HG03442 (cell line): ENCODE data around the gene ADAMTS18.
A peak's percentile ranks its signal among the peaks of the same experiment; 100 is the strongest.
"Not testable (repeated sequence)": the region's sequence is repeated elsewhere in the genome, so short reads cannot be mapped to it uniquely, and the experiment has no call there.

ENCODE experiments used
- ATAC-seq: cut with Tn5 transposase; IDR thresholded peaks from one replicate; pipeline ENCODE4 v1.9.1; 2021; ENCODE audit warnings: mild to moderate bottlenecking, moderate library complexity; ENCODE audit not compliant: unreplicated experiment

Gene ADAMTS18

DNA sequence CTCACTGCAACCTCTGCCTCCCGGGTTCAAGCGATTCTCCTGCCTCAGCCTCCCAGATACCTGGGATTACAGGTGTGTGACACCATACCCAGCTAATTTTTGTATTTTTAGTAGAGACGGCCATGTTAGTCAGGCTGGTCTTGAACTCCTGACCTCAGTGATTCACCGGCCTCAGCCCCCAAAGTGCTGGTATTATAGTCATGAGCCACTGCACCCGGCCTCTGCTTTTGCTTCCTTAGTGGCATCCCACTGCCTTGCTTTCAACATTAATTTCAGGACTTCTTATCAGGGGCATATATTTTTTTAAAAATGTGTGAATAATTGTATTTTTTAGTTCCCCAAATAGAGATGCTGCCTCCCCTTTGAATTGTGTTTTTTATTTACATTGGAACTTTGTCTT lies 136.8 kb downstream of the ADAMTS18 start:
- ATAC-seq: no peak

DNA sequence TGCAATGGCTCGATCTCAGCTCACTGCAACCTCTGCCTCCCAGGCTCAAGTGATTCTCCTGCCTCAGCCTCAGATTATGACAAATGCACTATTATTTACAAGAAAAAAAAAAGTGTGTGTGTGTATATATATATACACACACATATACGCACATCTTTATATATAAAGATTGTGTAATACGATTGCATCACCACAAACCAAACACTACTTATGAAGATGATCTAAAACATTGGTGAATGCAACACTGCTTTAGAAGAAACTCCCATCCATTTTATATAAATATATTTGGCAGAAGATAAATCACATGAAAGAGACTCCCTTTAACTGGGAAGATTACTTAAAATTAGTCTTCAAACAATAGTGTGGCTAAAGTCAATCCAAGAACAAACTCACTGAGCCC lies 138.9 kb downstream of the ADAMTS18 start:
- ATAC-seq: no peak

DNA sequence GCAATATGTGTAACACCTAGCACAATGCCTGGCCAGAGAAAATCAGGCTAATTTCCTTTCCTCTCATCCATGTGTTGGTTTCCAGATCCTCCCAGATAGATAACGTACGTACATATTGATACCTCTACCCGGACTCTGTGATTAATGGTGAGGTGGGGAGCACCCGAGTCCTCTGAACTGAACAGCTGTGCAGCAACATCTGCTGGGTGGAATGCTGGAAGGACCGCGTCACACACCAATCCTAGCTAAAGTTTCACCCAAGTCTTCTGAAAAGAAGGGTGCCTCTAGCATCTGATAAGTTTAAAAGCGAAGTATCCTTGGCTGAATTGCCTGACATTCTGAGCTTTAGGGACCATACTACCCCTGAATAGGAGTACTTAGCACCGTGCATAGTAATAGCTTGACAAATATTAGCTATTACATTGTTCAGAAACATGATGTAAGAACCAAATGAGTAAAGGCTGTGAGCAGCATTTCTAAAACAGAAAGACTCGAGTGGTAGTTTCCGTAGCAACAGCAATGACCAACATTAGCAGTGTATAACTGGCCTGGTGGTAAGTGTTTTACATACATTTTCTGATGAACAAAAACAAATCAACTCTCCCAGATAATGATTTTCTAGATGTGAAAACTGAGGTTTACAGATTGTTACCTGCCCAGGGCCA lies 144.3 kb downstream of the ADAMTS18 start:
- no peak for ATAC-seq

DNA sequence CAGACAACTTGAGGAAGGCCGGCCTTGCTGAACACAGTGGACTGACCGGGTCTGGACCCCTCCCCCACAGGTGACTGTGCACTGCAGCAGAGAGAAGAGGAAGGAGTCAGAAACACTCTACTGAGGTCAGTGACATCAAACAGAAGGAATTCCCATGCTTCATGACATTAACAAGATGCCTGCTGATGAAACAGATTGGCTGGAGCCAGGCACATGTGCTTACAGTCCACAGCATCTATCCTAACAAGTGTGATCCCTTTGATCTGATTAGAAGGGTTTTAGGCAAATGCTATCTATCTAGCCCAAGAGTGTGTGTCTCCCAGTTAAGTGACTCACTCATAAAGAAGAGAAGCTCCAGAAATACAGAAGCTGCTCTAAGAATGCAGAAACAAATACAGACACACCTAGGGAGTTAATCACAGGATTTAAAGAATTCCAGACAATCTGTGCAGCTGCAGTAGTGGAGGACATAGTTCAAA lies 145.5 kb downstream of the ADAMTS18 start:
- ATAC-seq: no peak

DNA sequence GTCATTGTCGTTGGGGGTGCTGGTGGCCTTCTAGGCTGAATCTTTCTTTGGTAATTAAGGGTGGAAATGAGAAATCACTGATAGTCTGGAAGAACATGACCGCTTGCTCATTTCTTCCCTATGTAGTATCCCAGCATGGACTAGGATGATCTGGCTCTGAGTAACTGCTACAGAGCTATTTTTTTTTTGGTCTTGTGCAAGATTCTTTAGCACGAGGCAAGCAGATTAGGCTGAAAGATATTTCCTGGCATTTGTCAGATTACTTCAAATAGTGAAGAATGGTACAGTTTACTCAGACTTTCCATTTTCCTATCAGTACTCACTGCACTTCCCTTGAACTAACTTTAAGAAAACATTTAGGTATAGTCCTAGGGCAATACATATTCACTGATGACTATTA lies 146.6 kb downstream of the ADAMTS18 start:
- no peak for ATAC-seq

GRCh38 chr16:77285676-77286075 lies 149.2 kb downstream of the ADAMTS18 start:
- ATAC-seq: no peak

- ATAC-seq: no peak
Observed at GRCh38 chr16:77282345-77282744, 152.5 kb downstream of the ADAMTS18 start.

DNA sequence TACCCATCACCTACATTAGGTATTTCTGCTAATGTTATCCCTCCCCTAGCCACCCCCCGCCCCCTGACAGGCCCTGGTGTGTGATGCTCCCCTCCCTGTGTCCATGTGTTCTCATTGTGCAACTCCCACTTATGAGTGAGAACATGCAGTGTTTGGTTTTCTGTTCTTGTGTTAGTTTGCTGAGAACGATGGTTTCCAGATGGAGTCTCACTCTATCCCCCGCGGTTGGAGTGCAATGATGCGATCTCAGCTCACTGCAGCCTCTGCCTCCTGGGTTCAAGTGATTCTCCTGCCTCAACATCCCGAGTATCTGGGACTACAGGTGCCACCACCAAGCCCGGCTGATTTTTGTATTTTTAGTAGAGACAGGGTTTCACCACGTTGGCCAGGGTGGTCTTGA lies 155.5 kb downstream of the ADAMTS18 start:
- ATAC-seq: not testable (repeated sequence)

GRCh38 chr16:77277571-77277970 lies 157.3 kb downstream of the ADAMTS18 start:
- no peak for ATAC-seq

GRCh38 chr16:77277141-77277540 lies 157.7 kb downstream of the ADAMTS18 start:
- ATAC-seq: no peak

DNA sequence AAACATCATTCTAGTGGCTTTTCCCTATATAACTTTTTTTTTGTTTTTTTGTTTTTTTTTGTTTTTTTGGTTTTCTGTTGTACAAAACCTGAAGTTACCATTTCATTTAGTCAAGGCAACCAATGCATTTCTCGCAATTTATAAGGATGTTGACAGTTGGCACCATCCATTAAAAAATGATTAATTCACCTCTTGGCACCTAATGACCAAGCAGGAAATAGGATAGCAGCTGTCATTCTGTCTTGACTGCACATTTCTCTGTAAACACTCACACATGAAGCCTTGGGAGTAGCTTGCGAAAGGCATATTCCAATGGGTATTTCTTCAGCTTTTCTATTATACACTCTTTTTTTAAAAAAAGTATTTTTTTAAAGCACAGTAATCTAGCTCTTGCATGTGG lies 158.2 kb downstream of the ADAMTS18 start:
- ATAC-seq: no peak

- ATAC-seq: not testable (repeated sequence)
Observed at GRCh38 chr16:77275303-77275702, 159.5 kb downstream of the ADAMTS18 start.

- no peak for ATAC-seq
Observed at GRCh38 chr16:77273815-77274214, 161.0 kb downstream of the ADAMTS18 start.

GRCh38 chr16:77271532-77272426 lies 163.1 kb downstream of the ADAMTS18 start:
- no peak for ATAC-seq

DNA sequence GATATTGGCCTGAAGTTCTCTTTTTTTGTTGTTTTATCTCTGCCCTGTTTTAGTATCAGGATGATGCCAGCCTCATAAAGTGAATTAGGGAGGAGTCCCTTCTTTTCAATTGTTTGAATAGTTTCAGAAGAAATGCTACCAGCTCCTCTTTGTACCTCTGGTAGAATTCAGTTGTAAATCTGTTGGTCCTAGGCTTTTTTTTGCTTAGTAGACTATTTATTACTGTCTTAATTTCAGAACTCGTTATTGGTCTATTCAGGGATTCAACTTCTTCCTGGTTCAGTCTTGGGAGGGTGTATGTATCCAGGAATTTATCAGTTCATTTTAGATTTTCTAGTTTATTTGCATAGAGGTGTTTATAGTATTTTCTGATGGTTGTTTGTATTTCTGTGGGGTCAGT lies 168.6 kb downstream of the ADAMTS18 start:
- ATAC-seq: not testable (repeated sequence)

GRCh38 chr16:77262971-77263370 lies 171.9 kb downstream of the ADAMTS18 start:
- no peak for ATAC-seq

DNA sequence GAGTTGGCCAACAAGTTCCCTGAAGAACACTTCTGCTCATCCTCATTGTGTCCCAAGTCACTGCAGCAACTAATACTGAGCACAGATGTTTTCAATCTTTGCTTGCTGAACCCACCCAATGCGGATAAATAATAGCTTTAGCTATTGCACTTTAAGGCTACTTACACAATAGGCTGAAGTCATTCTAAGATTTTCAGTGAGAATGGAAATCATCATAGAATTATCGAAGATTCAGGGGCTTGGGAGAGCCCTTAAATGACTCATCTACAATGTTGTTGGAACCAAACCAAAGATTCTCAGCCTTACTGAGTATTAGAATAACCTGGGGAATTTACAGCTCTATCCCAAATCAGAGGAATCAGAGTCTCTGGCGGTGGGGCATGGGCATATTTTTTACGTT lies 184.4 kb downstream of the ADAMTS18 start:
- ATAC-seq: no peak

GRCh38 chr16:77246150-77246549 lies 188.7 kb downstream of the ADAMTS18 start:
- no peak for ATAC-seq

GRCh38 chr16:77242471-77242870 lies 192.4 kb downstream of the ADAMTS18 start:
- not testable (repeated sequence) for ATAC-seq

DNA sequence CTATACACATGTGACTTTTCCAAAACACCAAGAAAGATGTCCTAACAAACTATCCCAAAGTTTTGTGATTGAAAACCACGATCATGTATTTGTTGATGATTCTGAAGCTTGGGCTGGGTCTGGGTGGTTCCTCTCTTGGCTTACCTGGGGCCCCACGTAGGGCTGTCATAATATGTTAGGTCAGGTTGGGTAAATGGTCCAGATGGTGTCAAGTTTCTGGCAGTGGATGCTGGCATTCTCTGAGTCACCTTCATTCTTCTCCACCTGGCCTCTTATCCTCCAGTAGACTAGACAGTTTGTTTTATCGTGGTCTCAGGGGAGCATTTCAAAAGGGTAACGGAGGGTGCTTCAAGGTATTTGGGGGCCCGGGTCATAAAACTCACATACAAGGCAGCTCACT lies 196.2 kb downstream of the ADAMTS18 start:
- no peak for ATAC-seq

GRCh38 chr16:77236063-77236511 lies 198.7 kb downstream of the ADAMTS18 start:
- peak; percentile 98 for ATAC-seq

DNA sequence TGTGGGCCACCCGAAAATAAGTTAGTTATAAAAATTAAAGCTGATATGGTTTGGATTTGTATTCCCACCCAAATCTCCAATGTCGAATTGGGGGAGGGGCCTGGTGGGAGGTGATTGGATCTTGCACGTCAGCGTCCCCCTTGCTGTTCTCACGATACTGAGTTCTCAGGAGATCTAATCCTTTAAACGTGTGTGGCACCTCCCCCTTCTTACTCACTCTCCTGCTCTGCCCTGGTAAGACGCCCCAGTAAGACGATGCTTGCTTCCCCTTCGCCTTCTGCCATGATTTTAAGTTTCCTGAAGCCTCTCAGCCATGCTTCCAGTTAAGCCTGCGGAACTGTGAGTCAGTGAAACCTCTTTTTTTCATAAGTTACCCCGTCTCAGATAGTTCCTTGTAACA lies 200.2 kb downstream of the ADAMTS18 start:
- no peak for ATAC-seq
